Measurements from ENCODE around the gene ENPP1. TPM values are rescaled to one million over a fixed set of nuclear protein-coding genes. Genes with fewer than 3 reads are reported as not detected.

The ENPP1 gene
- total and polyA plus RNA-seq, 8 donors = 1.6 to 2.5 (median 2.0) TPM

DNA sequence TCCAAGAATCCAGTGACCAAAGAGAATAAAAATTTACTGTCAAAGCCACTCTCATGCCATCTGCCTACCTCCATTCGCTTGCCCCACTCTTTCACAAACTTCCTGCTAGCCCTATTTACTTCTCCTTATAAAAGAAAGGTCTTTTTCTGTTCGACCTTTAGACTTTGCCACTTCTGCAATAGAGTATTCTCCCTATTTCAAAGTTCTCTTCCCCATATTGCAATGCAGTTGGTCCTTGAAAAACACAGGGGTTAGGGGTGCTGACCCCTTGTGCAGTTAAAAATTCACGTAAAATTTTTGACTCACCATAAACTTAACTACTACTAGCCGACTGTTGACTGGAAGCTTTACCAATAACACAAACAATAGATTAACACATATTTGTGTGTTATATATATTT lies 128.3 kb downstream of the ENPP1 start:
- Histone ChIP-seq H3K4me3 (no peak overlapping the region), H3K9me3 (no peaks in the 10 kb centered on the region), H3K4me1 (peaks cover 0 to 5% of the 10 kb centered on the region in 2 donors), H3K27ac (no peak overlapping the region), H3K27me3 (no peaks in the 10 kb centered on the region), H3K36me3 (no peaks in the 10 kb centered on the region)
- intact Hi-C loops (cut with DNase I) = no loop called here
- DNase-seq = no peak
- TF ChIP-seq CTCF (IDR thresholded peaks at IDR 0.05) = no peak
- ATAC-seq = no peak

DNA sequence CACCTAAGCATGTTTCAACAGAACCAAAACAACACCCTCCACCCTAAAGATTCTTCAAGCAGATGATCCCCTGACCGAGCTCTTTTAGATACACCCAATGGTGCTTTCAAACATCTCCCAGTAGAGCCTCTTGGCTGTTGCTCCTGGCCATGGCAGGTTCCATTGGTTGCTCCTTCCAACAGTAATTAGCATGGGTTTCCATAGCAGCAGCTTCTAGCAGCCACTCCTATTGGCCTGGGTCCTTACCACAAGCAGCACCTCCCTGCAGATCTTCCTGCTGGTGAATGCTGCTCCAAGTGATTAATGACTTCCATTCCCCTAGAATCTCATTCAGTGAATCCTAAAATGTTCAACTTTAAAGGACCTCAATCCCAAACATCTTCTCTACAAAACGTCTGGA lies 129.4 kb downstream of the ENPP1 start:
- no peaks in the 10 kb centered on the region for H3K27me3 ChIP-seq
- DNase-seq = no peak
- H3K9me3 ChIP-seq = no peaks in the 10 kb centered on the region
- no peaks in the 10 kb centered on the region for H3K36me3 ChIP-seq
- no peak overlapping the region for H3K27ac ChIP-seq
- intact Hi-C loops (cut with DNase I) = no loop called here
- peaks cover 0 to 5% of the 10 kb centered on the region in 2 donors for H3K4me1 ChIP-seq
- no peak for TF ChIP-seq CTCF (IDR thresholded peaks at IDR 0.05)
- no peak overlapping the region for H3K4me3 ChIP-seq
- ATAC-seq = no peak

DNA sequence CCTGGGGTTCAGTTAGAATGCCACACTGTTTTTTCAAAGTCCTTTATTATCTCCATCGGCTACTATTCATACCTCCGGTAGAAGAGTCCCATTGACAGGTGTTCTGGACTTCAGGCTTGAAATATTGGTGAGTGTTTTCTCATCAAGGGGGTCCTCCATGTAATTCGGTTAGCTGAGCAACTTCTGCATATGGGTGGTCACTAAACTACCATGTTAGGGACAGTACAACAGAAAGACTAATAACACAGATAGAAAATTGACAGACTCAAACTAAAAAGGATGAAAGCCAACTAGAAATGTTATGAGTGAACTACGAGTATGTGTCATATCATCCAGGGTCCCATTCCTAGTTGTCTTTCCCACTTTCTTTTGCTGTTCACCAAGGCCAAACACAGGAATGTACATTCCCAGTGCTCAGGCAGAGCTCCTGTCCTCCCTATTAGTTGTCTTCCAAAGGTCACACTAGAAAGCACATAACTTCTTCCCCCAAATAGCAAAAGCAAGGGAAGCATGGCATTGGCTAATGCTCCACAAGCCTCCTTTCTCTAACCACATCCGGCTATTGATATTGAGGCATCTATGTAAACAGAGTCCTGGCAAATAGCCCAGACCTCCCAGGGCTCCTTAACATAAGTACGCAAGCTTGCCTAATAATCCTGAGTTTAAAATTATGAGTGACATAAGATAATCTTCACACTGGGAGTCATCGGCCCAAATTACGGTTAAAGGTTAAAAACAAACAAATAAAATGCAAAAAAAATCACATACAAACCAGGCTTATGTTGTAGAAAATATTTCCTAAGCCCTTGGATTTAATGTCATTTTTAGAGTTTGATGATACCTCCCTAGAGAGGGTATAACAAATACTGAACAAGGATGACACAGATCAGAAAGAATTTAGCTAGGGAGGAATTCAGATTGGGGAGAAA lies 130.1 kb downstream of the ENPP1 start:
- H3K27ac ChIP-seq = no peak overlapping the region
- DNase-seq = peak in 1 of 4 donors; percentile 52

More for the DNA sequence above, 130.1 kb downstream of the ENPP1 start:
- no peaks in the 10 kb centered on the region for H3K9me3 ChIP-seq
- intact Hi-C loops (cut with DNase I) = no loop called here
- no peak overlapping the region for H3K4me3 ChIP-seq
- H3K4me1 ChIP-seq = peaks cover 0 to 5% of the 10 kb centered on the region in 2 donors
- no peaks in the 10 kb centered on the region for H3K27me3 ChIP-seq
- H3K36me3 ChIP-seq = no peaks in the 10 kb centered on the region
- ATAC-seq = peak; percentile 27
- TF ChIP-seq CTCF (IDR thresholded peaks at IDR 0.05) = no peak

Small RNA genes within 50 kb of the gene (microRNA-seq; reads per million reads assigned to microRNA genes)
- 0 reads per million in 2 donors for gene MIR548H5

Other genes with a start within 250 kb of the ENPP1 start
- 1 to 10 TPM in 1 of 2 donors, under 1 TPM in 1; 0.32 to 5.8 TPM for gene ARG1, start 234.8 kb upstream of the ENPP1 start, total RNA-seq
- gene ARG1, start 234.8 kb upstream of the ENPP1 start, polyA plus RNA-seq (ENCODE audit: insufficient read length in 6 of 6) = 1 to 10 TPM; 1.2 to 2.0 (median 1.4) TPM
- gene MED23, start 179.8 kb upstream of the ENPP1 start, total RNA-seq = 10 to 100 TPM; 25.9 to 27.3 TPM
- gene MED23, start 179.8 kb upstream of the ENPP1 start, polyA plus RNA-seq (ENCODE audit: insufficient read length in 6 of 6) = 10 to 100 TPM; 45.9 to 62.5 (median 54.0) TPM
- under 1 TPM; 0.44 to 0.50 TPM for gene ENPP3, start 170.7 kb upstream of the ENPP1 start, total RNA-seq
- 1 to 10 TPM in 3 of 6 donors, under 1 TPM in 3; 0.66 to 1.5 (median 0.99) TPM for gene ENPP3, start 170.7 kb upstream of the ENPP1 start, polyA plus RNA-seq (ENCODE audit: insufficient read length in 6 of 6)
- gene OR2A4, start 106.6 kb upstream of the ENPP1 start, total RNA-seq = not detected
- under 1 TPM in 1 of 6 donors, not detected in 5; 0.26 TPM for gene OR2A4, start 106.6 kb upstream of the ENPP1 start, polyA plus RNA-seq (ENCODE audit: insufficient read length in 6 of 6)
- not detected for gene CTAGE9, start 97.0 kb upstream of the ENPP1 start, total RNA-seq
- under 1 TPM in 1 of 6 donors, not detected in 5; 0.35 TPM for gene CTAGE9, start 97.0 kb upstream of the ENPP1 start, polyA plus RNA-seq (ENCODE audit: insufficient read length in 6 of 6)
- gene CCN2, start 143.4 kb downstream of the ENPP1 start, total RNA-seq = 100 to 1,000 TPM in 1 of 2 donors, 10 to 100 TPM in 1; 66.5 to 282 TPM
- gene CCN2, start 143.4 kb downstream of the ENPP1 start, polyA plus RNA-seq (ENCODE audit: insufficient read length in 6 of 6) = 100 to 1,000 TPM in 3 of 6 donors, 10 to 100 TPM in 3; 11.6 to 193 (median 78.9) TPM